DMS114 treated with DMSO at 0.1 percent for 48 hours (cell line): ENCODE data around the gene SPRED1.
"Not testable (repeated sequence)": the region's sequence is repeated elsewhere in the genome, so short reads cannot be mapped to it uniquely, and the experiment has no call there.

Experiments
- DNase-seq: peaks from one replicate; lab custom pipeline; 2025; ENCODE audit not compliant: unreplicated experiment; lab: John Stamatoyannopoulos, UW

The SPRED1 gene

GRCh38 chr15:38277281-38277680, 24.6 kb downstream of the SPRED1 start:
- DNase-seq = not testable (repeated sequence)

- DNase-seq = no peak
Measured at GRCh38 chr15:38281031-38281430, 28.4 kb downstream of the SPRED1 start.

- DNase-seq = no peak
Measured at GRCh38 chr15:38283010-38283409, 30.4 kb downstream of the SPRED1 start.

GRCh38 chr15:38285456-38285855, 32.8 kb downstream of the SPRED1 start:
- no peak for DNase-seq

GRCh38 chr15:38294126-38294525, 41.5 kb downstream of the SPRED1 start:
- DNase-seq = no peak

- no peak for DNase-seq
Measured at GRCh38 chr15:38297623-38298388, 45.2 kb downstream of the SPRED1 start.

- DNase-seq = no peak
Measured at GRCh38 chr15:38299216-38299615, 46.6 kb downstream of the SPRED1 start.

GRCh38 chr15:38300395-38300794, 47.8 kb downstream of the SPRED1 start:
- DNase-seq = no peak

- no peak for DNase-seq
Measured at GRCh38 chr15:38304481-38304880, 51.8 kb downstream of the SPRED1 start.

- DNase-seq = no peak
Measured at GRCh38 chr15:38307251-38307650, 54.6 kb downstream of the SPRED1 start.

- DNase-seq = no peak
Measured at GRCh38 chr15:38307861-38308641, 55.4 kb downstream of the SPRED1 start.

- no peak for DNase-seq
Measured at GRCh38 chr15:38308797-38309196, 56.2 kb downstream of the SPRED1 start.

GRCh38 chr15:38312190-38312589, 59.6 kb downstream of the SPRED1 start:
- no peak for DNase-seq

- DNase-seq = no peak
Measured at GRCh38 chr15:38316311-38316710, 63.7 kb downstream of the SPRED1 start.

- no peak for DNase-seq
Measured at GRCh38 chr15:38320181-38320580, 67.5 kb downstream of the SPRED1 start.

GRCh38 chr15:38320866-38321265, 68.2 kb downstream of the SPRED1 start:
- DNase-seq = no peak

GRCh38 chr15:38323895-38324294, 71.3 kb downstream of the SPRED1 start:
- DNase-seq = no peak

GRCh38 chr15:38324939-38325647, 72.5 kb downstream of the SPRED1 start:
- no peak for DNase-seq

- DNase-seq = no peak
Measured at GRCh38 chr15:38325648-38325990, 73.0 kb downstream of the SPRED1 start.

GRCh38 chr15:38332711-38333110, 80.1 kb downstream of the SPRED1 start:
- DNase-seq = no peak

GRCh38 chr15:38335116-38335515, 82.5 kb downstream of the SPRED1 start:
- no peak for DNase-seq

GRCh38 chr15:38344351-38344750, 91.7 kb downstream of the SPRED1 start:
- no peak for DNase-seq
